ENCODE data around the gene PARM1. TPM values are rescaled to one million over a fixed set of nuclear protein-coding genes. Genes with fewer than 3 reads are reported as not detected.

The PARM1 gene
- polyA plus RNA-seq, 3 donors, result 0.06 to 0.54 (median 0.27) TPM

- DNase-seq, result no peak
- no peak overlapping the region for H3K27ac Mint-ChIP-seq
- H3K9me3 ChIP-seq (replicated peaks in 1 of 2; ENCODE audit: control insufficient read depth in 1 of 2, insufficient read depth in 1 of 2, low read length in 2 of 2), result no peaks in the 10 kb centered on the region
- peaks cover 2 to 5% of the 10 kb centered on the region in 2 donors for H3K27me3 ChIP-seq (ENCODE audit: control insufficient read depth in 2 of 2, insufficient read depth in 2 of 2, low read length in 2 of 2)
- H3K4me2 ChIP-seq (replicated peaks; ENCODE audit: extremely low read depth, low read length, poor library complexity, severe bottlenecking), result no peak overlapping the region
- H3K9ac ChIP-seq (ENCODE audit: insufficient read depth, low read length, poor library complexity, severe bottlenecking), result no peak overlapping the region
- no peaks in the 10 kb centered on the region for H3K4me1 ChIP-seq (ENCODE audit: control insufficient read depth in 1 of 2, insufficient read depth in 2 of 2, low read length in 2 of 2)
- intact Hi-C loops (cut with micrococcal nuclease), result no loop called here
- no peak overlapping the region for H3K4me3 ChIP-seq (replicated peaks in 1 of 3; ENCODE audit: low read depth in 2 of 3, low read length in 3 of 3)
- no peak overlapping the region for H3K4me3 Mint-ChIP-seq
- H4K20me1 ChIP-seq (ENCODE audit: insufficient read depth, low read length), result no peaks in the 10 kb centered on the region
- H3K27ac ChIP-seq (ENCODE audit: low read depth in 1 of 2, low read length in 2 of 2), result no peak overlapping the region
- H3K4me1 Mint-ChIP-seq, result no peaks in the 10 kb centered on the region
- TF ChIP-seq CTCF (IDR thresholded peaks at IDR 0.05), result no peak
- no peaks in the 10 kb centered on the region for H3K36me3 Mint-ChIP-seq
- no peak overlapping the region for H2AFZ ChIP-seq (ENCODE audit: insufficient read depth, low read depth, low read length, poor library complexity, severe bottlenecking)
- no CpG with 5 or more reads among the region's 2 CpGs for WGBS (ENCODE audit: insufficient coverage)
- no peaks in the 10 kb centered on the region for H3K36me3 ChIP-seq (replicated peaks in 1 of 2; ENCODE audit: control insufficient read depth in 1 of 2, insufficient read depth in 2 of 2, low read length in 2 of 2)
- peaks cover 0 to 1% (median 0%) of the 10 kb centered on the region in 7 donors for H3K9me3 Mint-ChIP-seq
- no peaks in the 10 kb centered on the region for H3K79me2 ChIP-seq (ENCODE audit: insufficient read depth, low read length)
- H3K27me3 Mint-ChIP-seq (ENCODE audit: low read depth in 3 of 3), result peaks cover 5 to 18% (median 12%) of the 10 kb centered on the region in 3 donors
Measured at GRCh38 chr4:74968456-74969164, 35.7 kb downstream of the PARM1 start.

- no peaks in the 10 kb centered on the region for H3K9me3 ChIP-seq (replicated peaks in 1 of 2; ENCODE audit: control insufficient read depth in 1 of 2, insufficient read depth in 1 of 2, low read length in 2 of 2)
- no peak overlapping the region for H2AFZ ChIP-seq (ENCODE audit: insufficient read depth, low read depth, low read length, poor library complexity, severe bottlenecking)
- H3K36me3 Mint-ChIP-seq, result no peaks in the 10 kb centered on the region
- H3K4me1 ChIP-seq (ENCODE audit: control insufficient read depth in 1 of 2, insufficient read depth in 2 of 2, low read length in 2 of 2), result no peaks in the 10 kb centered on the region
- DNase-seq, result no peak
- TF ChIP-seq CTCF (IDR thresholded peaks at IDR 0.05), result no peak
- no peaks in the 10 kb centered on the region for H3K79me2 ChIP-seq (ENCODE audit: insufficient read depth, low read length)
- intact Hi-C loops (cut with micrococcal nuclease), result no loop called here
- peaks cover 4 to 18% (median 10%) of the 10 kb centered on the region in 3 donors for H3K27me3 Mint-ChIP-seq (ENCODE audit: low read depth in 3 of 3)
- no peak overlapping the region for H3K4me2 ChIP-seq (replicated peaks; ENCODE audit: extremely low read depth, low read length, poor library complexity, severe bottlenecking)
- H3K4me1 Mint-ChIP-seq, result no peaks in the 10 kb centered on the region
- peaks cover 0 to 3% (median 0%) of the 10 kb centered on the region in 7 donors for H3K9me3 Mint-ChIP-seq
- no peak overlapping the region for H3K4me3 ChIP-seq (replicated peaks in 1 of 3; ENCODE audit: low read depth in 2 of 3, low read length in 3 of 3)
- H3K27me3 ChIP-seq (ENCODE audit: control insufficient read depth in 2 of 2, insufficient read depth in 2 of 2, low read length in 2 of 2), result peaks cover 2 to 5% of the 10 kb centered on the region in 2 donors
- H3K4me3 Mint-ChIP-seq, result no peak overlapping the region
- 91% methylated on average over 1 of the region's 9 CpGs for WGBS (ENCODE audit: insufficient coverage)
- no peak overlapping the region for H3K27ac ChIP-seq (ENCODE audit: low read depth in 1 of 2, low read length in 2 of 2)
- H3K9ac ChIP-seq (ENCODE audit: insufficient read depth, low read length, poor library complexity, severe bottlenecking), result no peak overlapping the region
- no peaks in the 10 kb centered on the region for H4K20me1 ChIP-seq (ENCODE audit: insufficient read depth, low read length)
- no peaks in the 10 kb centered on the region for H3K36me3 ChIP-seq (replicated peaks in 1 of 2; ENCODE audit: control insufficient read depth in 1 of 2, insufficient read depth in 2 of 2, low read length in 2 of 2)
- no peak overlapping the region for H3K27ac Mint-ChIP-seq
Measured at GRCh38 chr4:74969507-74970474, 36.9 kb downstream of the PARM1 start.
